Kidney epithelial cell (primary cell): ENCODE measurements around the gene MOB3C. TPM values are rescaled to one million over a fixed set of nuclear protein-coding genes. Genes with fewer than 3 reads are reported as not detected.

Source experiments
- DNase-seq: peaks from one replicate; pipeline ENCODE4 v3.0.0-alpha.2; 2010; ENCODE audit warnings: low read depth
- H3K27me3 ChIP-seq: 2 replicates; pipeline ENCODE4 v1.6.0; 2011; ENCODE audit warnings: low read length; ENCODE audit not compliant: control insufficient read depth, insufficient read depth
- H3K36me3 ChIP-seq: 2 replicates; pipeline ENCODE4 v1.5.1; 2011; ENCODE audit warnings: low read length; ENCODE audit not compliant: control insufficient read depth, insufficient read depth
- H3K4me3 ChIP-seq: 2 replicates; pipeline ENCODE4 v1.5.1; 2011; ENCODE audit warnings: low read depth, mild to moderate bottlenecking, control low read depth, low read length
- total RNA-seq: library from RNA; depleted of rRNA; stranded (reverse); fragments of >200 nt; gene quantifications from 2 replicates; pipeline ENCODE4 v1.2.3, GENCODE V29; 2015
- TF ChIP-seq, protein P1 (sequence below): IDR thresholded peaks from 2 replicates; pipeline ENCODE4 v1.5.1; 2011; ENCODE audit warnings: mild to moderate bottlenecking, moderate library complexity, low read length, control low read depth, inconsistent platforms; ENCODE audit not compliant: insufficient read depth, poor library complexity, severe bottlenecking

MOB3C gene
- total RNA-seq, 1 donor from 2014 or later = 9.0 TPM

DNA sequence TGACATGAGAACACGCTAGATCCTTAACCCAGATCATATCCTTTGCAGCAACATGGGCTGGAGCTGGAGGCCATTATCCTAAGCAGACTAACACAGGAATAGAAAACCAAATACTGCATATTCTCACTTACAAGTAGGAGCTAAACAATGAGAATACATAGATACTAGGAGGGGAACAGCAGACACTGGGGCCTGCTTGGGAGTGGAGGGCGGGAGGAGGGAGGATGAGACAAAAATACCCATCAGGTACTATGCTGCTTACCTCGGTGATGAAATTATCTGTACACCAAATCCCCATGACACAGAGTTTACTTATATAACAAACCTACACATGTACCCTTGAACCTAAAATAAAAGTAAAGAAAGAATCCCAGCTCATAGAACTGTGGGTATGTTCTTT, 1.2 kb upstream of the MOB3C start:
- TF ChIP-seq, protein P1, sequence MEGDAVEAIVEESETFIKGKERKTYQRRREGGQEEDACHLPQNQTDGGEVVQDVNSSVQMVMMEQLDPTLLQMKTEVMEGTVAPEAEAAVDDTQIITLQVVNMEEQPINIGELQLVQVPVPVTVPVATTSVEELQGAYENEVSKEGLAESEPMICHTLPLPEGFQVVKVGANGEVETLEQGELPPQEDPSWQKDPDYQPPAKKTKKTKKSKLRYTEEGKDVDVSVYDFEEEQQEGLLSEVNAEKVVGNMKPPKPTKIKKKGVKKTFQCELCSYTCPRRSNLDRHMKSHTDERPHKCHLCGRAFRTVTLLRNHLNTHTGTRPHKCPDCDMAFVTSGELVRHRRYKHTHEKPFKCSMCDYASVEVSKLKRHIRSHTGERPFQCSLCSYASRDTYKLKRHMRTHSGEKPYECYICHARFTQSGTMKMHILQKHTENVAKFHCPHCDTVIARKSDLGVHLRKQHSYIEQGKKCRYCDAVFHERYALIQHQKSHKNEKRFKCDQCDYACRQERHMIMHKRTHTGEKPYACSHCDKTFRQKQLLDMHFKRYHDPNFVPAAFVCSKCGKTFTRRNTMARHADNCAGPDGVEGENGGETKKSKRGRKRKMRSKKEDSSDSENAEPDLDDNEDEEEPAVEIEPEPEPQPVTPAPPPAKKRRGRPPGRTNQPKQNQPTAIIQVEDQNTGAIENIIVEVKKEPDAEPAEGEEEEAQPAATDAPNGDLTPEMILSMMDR = no peak

DNA sequence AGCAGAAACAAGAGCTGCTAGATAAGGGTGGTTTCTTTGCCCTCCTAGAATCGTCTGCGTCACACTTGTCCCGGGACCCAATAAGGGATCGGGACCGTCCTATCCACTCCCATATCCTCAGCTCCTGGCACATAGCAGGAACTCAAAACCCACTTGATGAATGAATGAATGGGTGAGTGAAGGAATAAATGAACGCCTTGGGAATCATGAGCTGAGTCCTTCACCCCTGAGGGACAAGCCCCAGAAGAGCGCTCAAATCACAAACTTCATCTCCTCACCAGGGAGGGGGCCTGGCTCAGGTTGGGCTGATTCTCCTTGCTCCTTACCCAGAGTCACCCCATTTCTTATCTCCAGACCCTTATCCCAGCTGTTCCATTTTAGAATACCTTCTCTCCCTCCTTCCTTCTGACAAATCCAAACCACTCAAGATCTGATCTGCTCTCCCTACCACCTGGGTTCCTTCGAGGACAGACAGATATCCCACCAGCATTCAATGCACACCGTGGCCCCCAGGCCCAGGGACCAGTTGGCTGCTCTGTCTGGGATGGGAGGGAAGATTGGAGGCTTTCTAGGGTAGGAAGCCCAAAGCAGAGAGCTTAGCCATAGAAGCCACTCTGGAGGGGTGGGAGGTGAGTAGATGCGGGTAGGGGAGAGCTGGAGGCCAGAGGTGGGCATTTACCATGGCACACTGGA, 643 bp upstream of the MOB3C start:
- TF ChIP-seq, protein P1 = no peak
- Histone ChIP-seq H3K27me3 (no peaks in the 10 kb centered on the region), H3K36me3 (no peaks in the 10 kb centered on the region), H3K4me3 (peak overlapping the region; percentile 81)
- no peak for DNase-seq

More for the DNA sequence above, 1.2 kb upstream of the MOB3C start:
- H3K4me3 ChIP-seq = no peak overlapping the region
- no peaks in the 10 kb centered on the region for H3K36me3 ChIP-seq
- H3K27me3 ChIP-seq = no peaks in the 10 kb centered on the region
- no peak for DNase-seq

DNA sequence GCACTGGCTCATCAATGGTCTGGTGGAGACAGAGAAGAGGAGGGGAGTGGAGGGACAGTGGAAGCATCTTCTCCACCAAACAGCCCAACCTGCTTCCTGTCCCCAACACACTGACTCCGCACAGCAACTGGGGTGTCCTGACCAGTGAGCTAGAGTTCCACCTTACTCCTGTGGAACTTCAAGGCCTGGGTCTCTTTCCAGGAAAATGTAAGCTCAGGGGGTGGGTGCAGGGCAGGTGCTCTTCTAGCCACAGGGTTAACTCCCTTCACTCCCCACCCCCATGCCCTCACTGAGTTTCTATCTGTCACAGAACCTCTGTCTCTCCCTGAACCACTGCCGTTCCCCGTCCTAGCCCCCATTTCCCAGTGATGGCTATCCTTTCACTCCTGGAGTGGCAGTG, 876 bp downstream of the MOB3C start:
- DNase-seq = no peak
- H3K36me3 ChIP-seq = no peaks in the 10 kb centered on the region
- TF ChIP-seq, protein P1 = no peak
- peak overlapping the region; percentile 81 for H3K4me3 ChIP-seq
- H3K27me3 ChIP-seq = no peaks in the 10 kb centered on the region

DNA sequence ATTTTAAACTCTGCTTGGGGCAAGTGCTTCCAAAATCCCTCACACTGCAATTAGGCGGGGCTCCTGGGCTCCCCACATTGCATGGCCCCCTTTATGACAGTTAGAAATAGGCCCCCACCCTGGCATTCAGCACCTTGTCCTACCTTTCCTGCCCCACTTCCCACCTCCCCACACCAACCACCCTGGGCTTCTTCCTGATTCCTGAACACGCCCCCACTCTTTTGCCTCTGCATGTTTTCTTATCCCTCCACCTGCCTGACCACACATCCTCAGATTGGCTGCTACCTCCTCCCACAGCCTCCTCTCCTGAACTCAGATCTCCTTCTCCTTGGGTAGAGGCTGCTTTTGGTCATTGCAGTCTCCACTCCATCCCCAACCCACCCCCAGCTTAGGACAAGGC, 1.5 kb downstream of the MOB3C start:
- Histone ChIP-seq H3K36me3 (no peaks in the 10 kb centered on the region), H3K27me3 (no peaks in the 10 kb centered on the region), H3K4me3 (no peak overlapping the region)
- TF ChIP-seq, protein P1 = no peak
- DNase-seq = no peak

DNA sequence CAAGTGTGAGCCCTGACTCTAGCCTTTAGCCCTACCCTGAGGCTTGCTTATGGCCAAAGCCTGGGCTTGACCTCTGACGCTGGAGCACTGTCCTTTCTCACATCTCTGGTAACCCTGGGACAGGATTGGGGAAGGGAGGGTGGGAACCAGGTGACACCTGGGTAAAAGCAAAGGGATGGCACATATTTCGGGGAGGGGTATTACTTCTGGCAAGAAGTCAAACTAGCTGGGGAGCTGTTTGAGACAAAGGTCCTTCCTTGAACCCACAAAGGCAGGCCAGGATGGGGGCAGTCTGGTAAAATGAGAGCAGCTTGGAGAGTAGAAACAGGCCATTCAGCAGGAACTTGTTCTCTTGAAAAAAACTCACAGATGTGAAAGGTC, 2.0 kb downstream of the MOB3C start:
- Histone ChIP-seq H3K4me3 (no peak overlapping the region), H3K36me3 (no peaks in the 10 kb centered on the region), H3K27me3 (no peaks in the 10 kb centered on the region)
- DNase-seq = no peak
- TF ChIP-seq, protein P1 = no peak
